ENCODE data around the gene CDYL2.
A peak's percentile ranks its signal among the peaks of the same experiment; 100 is the strongest.

The CDYL2 gene

DNA sequence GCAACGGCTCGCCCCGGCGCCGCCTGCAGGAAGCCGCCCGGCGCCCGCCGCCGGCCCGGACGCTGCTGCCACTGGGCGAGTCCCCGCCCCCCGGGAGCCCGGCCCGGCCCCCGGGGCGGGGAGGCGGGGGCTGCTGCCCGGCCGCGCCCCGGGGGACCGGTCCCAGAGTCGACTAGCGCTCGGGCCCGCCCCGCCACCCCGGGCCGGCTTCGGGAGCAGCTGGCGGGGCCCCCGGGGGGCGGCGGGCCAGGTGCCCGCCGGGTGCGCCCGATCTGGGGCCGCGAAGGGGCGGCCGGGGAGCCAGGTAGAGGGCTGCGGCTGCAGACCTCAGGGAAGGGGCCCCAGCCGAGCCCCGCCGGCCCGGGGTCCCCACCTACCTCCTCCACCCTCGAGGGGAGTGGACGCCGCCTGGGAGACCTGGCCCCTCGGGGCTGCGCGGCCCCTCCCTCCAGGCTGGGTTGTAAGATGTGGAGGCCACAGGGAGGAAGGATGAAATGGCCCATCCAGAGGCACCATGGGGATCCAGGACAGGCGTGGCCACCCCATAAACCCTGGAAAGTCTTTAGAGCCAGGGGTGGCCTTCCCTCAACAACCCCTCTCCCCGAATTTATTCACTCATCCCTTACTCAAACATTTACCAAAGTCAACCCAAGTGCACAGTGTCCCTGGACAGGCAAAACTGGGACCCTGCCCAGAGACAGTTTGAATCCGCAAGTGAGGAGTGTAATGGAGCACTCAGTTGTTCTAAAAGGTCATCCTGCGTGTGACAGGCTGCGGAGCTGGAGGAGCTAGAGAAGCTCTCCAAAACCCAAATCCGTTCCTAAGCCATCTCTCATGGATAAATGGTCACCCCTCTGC lies at the start of gene CDYL2:
TSS of gene CDYL2 (minus strand) at position 73 of the 858 bp plus-strand sequence. CDS start 425 bp downstream, outside the sequence.
- Mint-ChIP-seq H3K36me3 (no peaks in the 10 kb centered on the region), H3K9me3 (no peaks in the 10 kb centered on the region), H3K27me3 (no peaks in the 10 kb centered on the region), H3K27ac (peak within 1 kb of the TSS; percentile 91), H3K4me1 (peaks cover 31% of the 10 kb centered on the region), H3K4me3 (peak within 1 kb of the TSS; percentile 94)

GRCh38 chr16:80852261-80852872 lies 48.0 kb upstream of the CDYL2 start:
- H3K9me3 Mint-ChIP-seq, result no peaks in the 10 kb centered on the region
- no peak overlapping the region for H3K27ac Mint-ChIP-seq
- H3K27me3 Mint-ChIP-seq, result peaks cover 2% of the 10 kb centered on the region
- H3K36me3 Mint-ChIP-seq, result no peaks in the 10 kb centered on the region
- H3K4me1 Mint-ChIP-seq, result no peaks in the 10 kb centered on the region
- no peak overlapping the region for H3K4me3 Mint-ChIP-seq

DNA sequence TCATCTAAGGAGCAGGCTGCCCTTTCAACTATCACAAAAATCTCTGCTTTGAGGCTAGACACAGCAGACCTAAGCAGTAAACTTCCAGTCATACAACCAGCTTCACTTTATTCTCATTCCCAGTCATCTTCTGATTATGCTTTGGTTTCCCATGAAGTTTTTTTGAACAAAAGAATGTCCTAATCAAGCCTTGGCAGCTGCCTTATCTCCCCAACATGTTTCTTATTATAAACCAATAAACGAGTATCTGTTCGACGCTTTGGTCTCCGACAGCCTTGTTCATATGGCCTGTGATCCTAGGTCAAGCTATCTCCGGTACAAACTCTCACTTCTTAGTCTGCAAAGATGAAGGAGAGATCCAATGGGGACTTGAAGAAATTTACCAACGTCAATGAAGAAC lies 47.4 kb upstream of the CDYL2 start:
- no peaks in the 10 kb centered on the region for H3K9me3 Mint-ChIP-seq
- no peak overlapping the region for H3K4me3 Mint-ChIP-seq
- H3K36me3 Mint-ChIP-seq, result no peaks in the 10 kb centered on the region
- H3K27me3 Mint-ChIP-seq, result peaks cover 2% of the 10 kb centered on the region
- no peak overlapping the region for H3K27ac Mint-ChIP-seq
- no peaks in the 10 kb centered on the region for H3K4me1 Mint-ChIP-seq

GRCh38 chr16:80850757-80851156 lies 46.4 kb upstream of the CDYL2 start:
- peaks cover 2% of the 10 kb centered on the region for H3K36me3 Mint-ChIP-seq
- H3K4me1 Mint-ChIP-seq, result no peaks in the 10 kb centered on the region
- H3K27me3 Mint-ChIP-seq, result peaks cover 2% of the 10 kb centered on the region
- H3K27ac Mint-ChIP-seq, result no peak overlapping the region
- no peak overlapping the region for H3K4me3 Mint-ChIP-seq
- H3K9me3 Mint-ChIP-seq, result no peaks in the 10 kb centered on the region

GRCh38 chr16:80848862-80849261 lies 44.5 kb upstream of the CDYL2 start:
- no peak overlapping the region for H3K27ac Mint-ChIP-seq
- H3K27me3 Mint-ChIP-seq, result peaks cover 2% of the 10 kb centered on the region
- H3K36me3 Mint-ChIP-seq, result peaks cover 2% of the 10 kb centered on the region
- H3K9me3 Mint-ChIP-seq, result peaks cover 5% of the 10 kb centered on the region
- H3K4me1 Mint-ChIP-seq, result no peaks in the 10 kb centered on the region
- H3K4me3 Mint-ChIP-seq, result no peak overlapping the region

DNA sequence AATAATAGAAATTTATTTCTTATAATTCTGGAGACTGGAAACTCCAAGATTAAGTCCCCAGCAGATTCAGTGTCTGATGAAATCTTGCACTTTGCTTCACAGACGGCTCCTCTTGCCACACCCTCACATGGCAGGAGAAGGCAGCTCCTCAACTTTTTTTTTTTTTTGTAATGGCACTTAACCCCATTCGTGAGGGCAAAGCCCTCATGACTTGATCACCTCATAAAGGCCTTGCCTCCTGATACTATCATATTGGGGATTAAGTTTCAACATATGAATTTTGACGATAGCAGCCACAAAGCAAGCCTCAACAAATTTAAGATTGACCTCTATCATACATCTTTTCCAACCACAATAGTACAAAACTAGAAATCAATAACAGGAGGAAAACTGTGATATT lies 42.3 kb upstream of the CDYL2 start:
- H3K27me3 Mint-ChIP-seq, result peaks cover under 1% of the 10 kb centered on the region
- no peak overlapping the region for H3K27ac Mint-ChIP-seq
- H3K4me1 Mint-ChIP-seq, result no peaks in the 10 kb centered on the region
- peaks cover 2% of the 10 kb centered on the region for H3K36me3 Mint-ChIP-seq
- no peak overlapping the region for H3K4me3 Mint-ChIP-seq
- peaks cover 19% of the 10 kb centered on the region for H3K9me3 Mint-ChIP-seq

GRCh38 chr16:80846275-80846674 lies 41.9 kb upstream of the CDYL2 start:
- no peaks in the 10 kb centered on the region for H3K4me1 Mint-ChIP-seq
- no peak overlapping the region for H3K27ac Mint-ChIP-seq
- no peak overlapping the region for H3K4me3 Mint-ChIP-seq
- peaks cover 23% of the 10 kb centered on the region for H3K9me3 Mint-ChIP-seq
- H3K36me3 Mint-ChIP-seq, result peaks cover 2% of the 10 kb centered on the region
- peaks cover 2% of the 10 kb centered on the region for H3K27me3 Mint-ChIP-seq

- Mint-ChIP-seq H3K9me3 (peaks cover 24% of the 10 kb centered on the region), H3K4me1 (no peaks in the 10 kb centered on the region), H3K4me3 (no peak overlapping the region), H3K36me3 (peaks cover 2% of the 10 kb centered on the region), H3K27ac (no peak overlapping the region), H3K27me3 (peaks cover 5% of the 10 kb centered on the region)
These were observed 40.0 kb upstream of the CDYL2 start for GRCh38 chr16:80844395-80844794.

GRCh38 chr16:80841231-80841630 lies 36.8 kb upstream of the CDYL2 start:
- no peaks in the 10 kb centered on the region for H3K4me1 Mint-ChIP-seq
- peaks cover 13% of the 10 kb centered on the region for H3K27me3 Mint-ChIP-seq
- H3K4me3 Mint-ChIP-seq, result no peak overlapping the region
- peaks cover 2% of the 10 kb centered on the region for H3K36me3 Mint-ChIP-seq
- peaks cover 24% of the 10 kb centered on the region for H3K9me3 Mint-ChIP-seq
- no peak overlapping the region for H3K27ac Mint-ChIP-seq

- peaks cover 6% of the 10 kb centered on the region for H3K4me1 Mint-ChIP-seq
- no peak overlapping the region for H3K27ac Mint-ChIP-seq
- H3K27me3 Mint-ChIP-seq, result peaks cover 14% of the 10 kb centered on the region
These were observed 33.2 kb upstream of the CDYL2 start for GRCh38 chr16:80837533-80838147.

GRCh38 chr16:80836846-80837245 lies 32.4 kb upstream of the CDYL2 start:
- peaks cover 7% of the 10 kb centered on the region for H3K9me3 Mint-ChIP-seq
- H3K27me3 Mint-ChIP-seq, result peaks cover 14% of the 10 kb centered on the region
- H3K36me3 Mint-ChIP-seq, result no peaks in the 10 kb centered on the region
- no peak overlapping the region for H3K4me3 Mint-ChIP-seq
- H3K4me1 Mint-ChIP-seq, result peaks cover 6% of the 10 kb centered on the region
- H3K27ac Mint-ChIP-seq, result no peak overlapping the region

More at GRCh38 chr16:80837533-80838147, 33.2 kb upstream of the CDYL2 start:
- no peaks in the 10 kb centered on the region for H3K36me3 Mint-ChIP-seq
- no peak overlapping the region for H3K4me3 Mint-ChIP-seq
- H3K9me3 Mint-ChIP-seq, result peaks cover 13% of the 10 kb centered on the region

DNA sequence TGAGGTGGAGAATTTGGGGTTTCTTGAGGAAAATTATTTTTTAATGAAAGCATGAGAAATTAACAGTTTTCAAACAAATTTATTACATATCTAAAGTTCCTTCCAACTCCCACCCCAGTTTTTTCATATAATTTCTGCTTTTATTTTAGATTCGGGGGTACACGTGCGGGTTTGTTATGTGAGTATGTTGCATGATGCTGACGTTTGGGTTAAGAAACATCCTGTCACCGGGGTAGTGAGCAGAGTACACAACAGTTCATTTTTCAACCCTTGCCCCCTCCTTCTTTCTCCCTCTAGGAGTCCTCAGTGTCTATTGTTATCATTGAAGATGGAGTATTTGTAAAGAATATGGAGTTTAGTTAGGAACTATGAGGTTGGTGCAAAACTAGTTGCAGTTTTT lies 31.8 kb upstream of the CDYL2 start:
- Mint-ChIP-seq H3K9me3 (peaks cover under 1% of the 10 kb centered on the region), H3K4me3 (no peak overlapping the region), H3K36me3 (no peaks in the 10 kb centered on the region), H3K27me3 (peaks cover 14% of the 10 kb centered on the region), H3K4me1 (peaks cover 6% of the 10 kb centered on the region), H3K27ac (no peak overlapping the region)

DNA sequence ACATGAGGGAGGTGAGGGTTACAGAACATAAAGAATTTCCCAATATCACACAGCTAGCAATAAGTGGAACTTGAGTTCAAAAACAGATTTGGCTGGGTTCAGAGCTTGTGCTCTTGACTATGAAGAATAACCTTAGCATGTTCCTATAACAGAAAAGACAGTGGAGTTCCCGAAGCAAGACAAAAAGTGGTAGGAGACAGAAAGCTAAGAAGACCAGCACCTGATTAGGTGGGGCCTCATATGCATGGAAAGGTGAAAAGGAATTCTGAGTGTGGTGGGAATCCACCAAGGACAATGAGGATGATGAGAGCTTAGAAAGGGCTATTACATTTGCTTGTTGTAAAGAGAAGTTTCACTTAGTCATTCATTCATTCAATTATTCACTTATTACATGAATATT lies 26.6 kb upstream of the CDYL2 start:
- Mint-ChIP-seq H3K27me3 (peaks cover 6% of the 10 kb centered on the region), H3K4me3 (no peak overlapping the region), H3K4me1 (peaks cover 6% of the 10 kb centered on the region), H3K36me3 (no peaks in the 10 kb centered on the region), H3K27ac (no peak overlapping the region), H3K9me3 (no peaks in the 10 kb centered on the region)

DNA sequence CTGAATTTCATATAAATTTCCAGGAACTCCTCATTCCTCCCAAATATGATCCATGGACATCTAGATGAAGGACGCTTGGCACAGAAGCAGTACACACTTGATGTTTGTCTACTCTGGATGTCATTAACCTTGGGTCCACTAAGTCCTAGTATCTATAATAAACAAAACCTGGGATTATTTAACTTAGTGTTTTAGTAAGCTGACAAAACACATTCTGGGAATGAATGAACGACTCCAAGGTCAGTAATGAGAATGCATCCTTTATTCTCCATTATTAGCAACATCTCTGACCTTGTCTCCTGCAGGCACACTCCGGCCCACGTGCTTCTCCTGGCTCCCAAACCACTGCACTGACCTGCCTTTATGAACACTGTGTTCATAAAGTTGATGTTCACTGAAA lies 24.1 kb upstream of the CDYL2 start:
- Mint-ChIP-seq H3K9me3 (no peaks in the 10 kb centered on the region), H3K4me3 (no peak overlapping the region), H3K36me3 (no peaks in the 10 kb centered on the region), H3K4me1 (peaks cover 1% of the 10 kb centered on the region), H3K27ac (no peak overlapping the region), H3K27me3 (peaks cover 4% of the 10 kb centered on the region)

DNA sequence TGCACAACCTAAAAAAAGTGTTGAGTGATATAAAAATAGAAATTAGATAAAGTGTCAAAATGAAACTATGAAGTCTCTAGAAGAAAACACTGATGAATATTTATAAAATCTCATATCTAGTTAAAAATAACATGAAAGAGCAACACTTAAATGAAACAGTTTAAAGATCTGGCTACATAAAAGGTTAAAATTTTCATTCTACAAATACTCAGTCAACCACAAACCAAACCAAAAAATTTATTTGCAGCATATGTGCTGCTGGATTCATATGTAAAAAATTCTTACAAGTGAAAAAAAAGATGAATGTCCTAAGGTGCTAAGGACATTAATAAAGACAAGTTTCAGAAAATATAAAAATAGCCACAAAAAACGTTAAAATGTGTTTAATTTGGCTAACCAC lies 22.6 kb upstream of the CDYL2 start:
- H3K27me3 Mint-ChIP-seq, result peaks cover 4% of the 10 kb centered on the region
- H3K4me3 Mint-ChIP-seq, result no peak overlapping the region
- no peaks in the 10 kb centered on the region for H3K4me1 Mint-ChIP-seq
- H3K9me3 Mint-ChIP-seq, result no peaks in the 10 kb centered on the region
- H3K36me3 Mint-ChIP-seq, result no peaks in the 10 kb centered on the region
- H3K27ac Mint-ChIP-seq, result no peak overlapping the region

- Mint-ChIP-seq H3K4me1 (no peaks in the 10 kb centered on the region), H3K27ac (no peak overlapping the region), H3K27me3 (peaks cover 3% of the 10 kb centered on the region), H3K9me3 (no peaks in the 10 kb centered on the region), H3K36me3 (no peaks in the 10 kb centered on the region), H3K4me3 (no peak overlapping the region)
These were observed 21.0 kb upstream of the CDYL2 start for GRCh38 chr16:80825365-80825758.
